Fibroblast of lung (primary cell): Measurements from ENCODE around the gene ZNF511.

Source experiments
- EZH2 ChIP-seq: IDR thresholded peaks from 2 replicates; pipeline ENCODE4 v1.5.1; 2012; ENCODE audit warnings: low read length, control low read depth, mild to moderate bottlenecking; ENCODE audit errors: missing control alignments
- TF ChIP-seq, protein P1 (sequence below), 2 donors: IDR thresholded peaks in 1 of 2; conservative IDR thresholded peaks in 1 of 2; 1 replicate in 1 of 2; 2 replicates in 1 of 2; pipeline ENCODE4 v1.5.1; 2011 to 2012; ENCODE audit warnings: low read length in 2 of 2, control low read depth in 1 of 2, inconsistent platforms in 1 of 2, low read depth in 1 of 2, mild to moderate bottlenecking in 1 of 2

- TF ChIP-seq, protein P1, sequence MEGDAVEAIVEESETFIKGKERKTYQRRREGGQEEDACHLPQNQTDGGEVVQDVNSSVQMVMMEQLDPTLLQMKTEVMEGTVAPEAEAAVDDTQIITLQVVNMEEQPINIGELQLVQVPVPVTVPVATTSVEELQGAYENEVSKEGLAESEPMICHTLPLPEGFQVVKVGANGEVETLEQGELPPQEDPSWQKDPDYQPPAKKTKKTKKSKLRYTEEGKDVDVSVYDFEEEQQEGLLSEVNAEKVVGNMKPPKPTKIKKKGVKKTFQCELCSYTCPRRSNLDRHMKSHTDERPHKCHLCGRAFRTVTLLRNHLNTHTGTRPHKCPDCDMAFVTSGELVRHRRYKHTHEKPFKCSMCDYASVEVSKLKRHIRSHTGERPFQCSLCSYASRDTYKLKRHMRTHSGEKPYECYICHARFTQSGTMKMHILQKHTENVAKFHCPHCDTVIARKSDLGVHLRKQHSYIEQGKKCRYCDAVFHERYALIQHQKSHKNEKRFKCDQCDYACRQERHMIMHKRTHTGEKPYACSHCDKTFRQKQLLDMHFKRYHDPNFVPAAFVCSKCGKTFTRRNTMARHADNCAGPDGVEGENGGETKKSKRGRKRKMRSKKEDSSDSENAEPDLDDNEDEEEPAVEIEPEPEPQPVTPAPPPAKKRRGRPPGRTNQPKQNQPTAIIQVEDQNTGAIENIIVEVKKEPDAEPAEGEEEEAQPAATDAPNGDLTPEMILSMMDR (conservative IDR thresholded peaks at IDR 0.05 in 1 of 2, IDR thresholded peaks at IDR 0.05 in 1 of 2; ENCODE audit: low read depth in 1 of 2, low read length in 2 of 2): no peak
- TF ChIP-seq EZH2: no peak
Measured at GRCh38 chr10:133272301-133272963, 36.3 kb upstream of the ZNF511 start.
